HepG2 (cell line): Measurements from ENCODE around the gene SYN1. TPM values are rescaled to one million over a fixed set of nuclear protein-coding genes. Genes with fewer than 3 reads are reported as not detected.

Experiments used
- CREM ChIP-seq, 2 experiments: sonication (generic) in 1 of 2; formaldehyde crosslinking in 1 of 2; IDR thresholded peaks; 2 replicates each; pipeline versions ENCODE4 v1.4.0 to v1.6.1; 2016 to 2020; ENCODE audit warnings: antibody characterized with exemption in 1 of 2, mild to moderate bottlenecking in 1 of 2, missing genetic modification reagents in 1 of 2
- GATA4 ChIP-seq: sonication (generic); IDR thresholded peaks from 2 replicates; pipeline ENCODE4 v1.6.1; 2016; ENCODE audit warnings: antibody characterized with exemption, low read depth, borderline replicate concordance
- GLMP ChIP-seq: sonication (generic); formaldehyde crosslinking; IDR thresholded peaks from 2 replicates; pipeline ENCODE4 v1.9.0; 2021; ENCODE audit warnings: missing genetic modification reagents, mild to moderate bottlenecking, borderline replicate concordance
- HNF4A ChIP-seq: sonication (generic); formaldehyde crosslinking; IDR thresholded peaks from 2 replicates; pipeline ENCODE4 v1.4.0; 2020; ENCODE audit warnings: missing genetic modification reagents
- IKZF5 ChIP-seq: IDR thresholded peaks from 2 replicates; pipeline ENCODE4 v1.6.1; 2018; ENCODE audit warnings: missing genetic modification reagents, mild to moderate bottlenecking, missing compliant biosample characterization
- MZF1 ChIP-seq: sonication (generic); formaldehyde crosslinking; IDR thresholded peaks from 2 replicates; pipeline ENCODE4 v1.8.1; 2023; ENCODE audit warnings: mild to moderate bottlenecking, missing genetic modification reagents, borderline replicate concordance
- NCOR1 ChIP-seq: fragments of 200-600 bp; sonication (generic); IDR thresholded peaks from 2 replicates; pipeline ENCODE4 v1.7.0; 2017; ENCODE audit warnings: antibody characterized with exemption, low read length, borderline replicate concordance
- NONO ChIP-seq, 2 experiments: fragments of 450-650 bp in 1 of 2; sonication (generic) in 1 of 2; formaldehyde crosslinking in 1 of 2; IDR thresholded peaks in 1 of 2; conservative IDR thresholded peaks in 1 of 2; 2 replicates each; pipeline versions ENCODE4 v1.6.1 to v1.8.0; 2017 to 2022; ENCODE audit warnings: mild to moderate bottlenecking in 1 of 2, missing genetic modification reagents in 1 of 2, moderate library complexity in 1 of 2
- PAX8 ChIP-seq: sonication (generic); formaldehyde crosslinking; IDR thresholded peaks from 2 replicates; pipeline ENCODE4 v1.8.0; 2022; ENCODE audit warnings: mild to moderate bottlenecking, missing genetic modification reagents, borderline replicate concordance
- POGZ ChIP-seq: sonication (generic); formaldehyde crosslinking; IDR thresholded peaks from 2 replicates; pipeline ENCODE4 v1.4.0; 2020; ENCODE audit warnings: mild to moderate bottlenecking, missing genetic modification reagents
- TIGD3 ChIP-seq: sonication (generic); formaldehyde crosslinking; IDR thresholded peaks from 2 replicates; pipeline ENCODE4 v1.5.1; 2020; ENCODE audit warnings: mild to moderate bottlenecking, missing genetic modification reagents, borderline replicate concordance
- YEATS2 ChIP-seq: sonication (generic); formaldehyde crosslinking; IDR thresholded peaks from 2 replicates; pipeline ENCODE4 v1.4.0; 2020; ENCODE audit warnings: missing genetic modification reagents, borderline replicate concordance
- ZBTB38 ChIP-seq: sonication (generic); formaldehyde crosslinking; IDR thresholded peaks from 2 replicates; pipeline ENCODE4 v1.5.1; 2020; ENCODE audit warnings: mild to moderate bottlenecking, missing genetic modification reagents
- ZBTB44 ChIP-seq: sonication (generic); formaldehyde crosslinking; IDR thresholded peaks from 2 replicates; pipeline ENCODE4 v1.4.0; 2020; ENCODE audit warnings: missing genetic modification reagents
- ZFP1 ChIP-seq: IDR thresholded peaks from 2 replicates; pipeline ENCODE4 v1.6.1; 2016
- ZFP62 ChIP-seq: sonication (generic); formaldehyde crosslinking; IDR thresholded peaks from 2 replicates; pipeline ENCODE4 v1.4.0; 2020; ENCODE audit warnings: missing genetic modification reagents
- ZNF232 ChIP-seq: sonication (generic); formaldehyde crosslinking; IDR thresholded peaks from 2 replicates; pipeline ENCODE4 v1.4.0; 2020; ENCODE audit warnings: missing genetic modification reagents, borderline replicate concordance
- ZNF530 ChIP-seq: sonication (generic); formaldehyde crosslinking; IDR thresholded peaks from 2 replicates; pipeline ENCODE4 v1.5.0; 2020; ENCODE audit warnings: low read depth, mild to moderate bottlenecking, missing genetic modification reagents
- ZNF639 ChIP-seq: conservative IDR thresholded peaks from 2 replicates; pipeline ENCODE4 v1.6.1; 2018; ENCODE audit warnings: missing genetic modification reagents
- ZNF691 ChIP-seq: sonication (generic); formaldehyde crosslinking; IDR thresholded peaks from 2 replicates; pipeline ENCODE4 v1.4.0; 2020; ENCODE audit warnings: missing genetic modification reagents, low read depth, mild to moderate bottlenecking, borderline replicate concordance
- polyA plus RNA-seq, 8 experiments: library from polyadenylated mRNA; depleted of rRNA in 3 of 8; stranded (reverse) in 7 of 8; unstranded in 1 of 8; fragments of >200 nt; fragmentation: Illumina TruSeq in 4 of 8; extraction: Trizol in 4 of 8; gene quantifications; 2 replicates each; pipeline versions ENCODE4 v1.2.1 to v1.2.3, GENCODE V29; 2011 to 2016; ENCODE audit warnings: low read depth in 4 of 8, missing spikeins in 1 of 8, mixed read lengths in 1 of 8; ENCODE audit not compliant: insufficient read depth in 1 of 8
- total RNA-seq, 5 experiments: library from RNA; depleted of rRNA; stranded (reverse); fragments of >200 nt; fragmentation: Illumina TruSeq; extraction: Trizol; gene quantifications; 2 replicates each; pipeline ENCODE4 v1.2.3, GENCODE V29; 2016; ENCODE audit warnings: low read depth in 1 of 5

SYN1 gene
- total and polyA plus RNA-seq, 2 of the 13 experiments (the other 11 are each of a cell fraction or from before 2014, with no cell fraction given): not detected

- TF ChIP-seq GLMP (no peak), ZBTB38 (peak; percentile 62; the same call in 1 of the 2 replicates), NCOR1 (no peak), PAX8 (CRISPR knock-in tag) (no peak), TIGD3 (no peak), CREM (IDR thresholded peaks at IDR 0.05) (no peak), CREM (CRISPR knock-in tag; IDR thresholded peaks at IDR 0.05) (no peak), MZF1 (CRISPR knock-in tag) (no peak), ZNF639 (CRISPR knock-in tag) (no peak), GATA4 (no peak), ZBTB44 (0 out of 2 replicates have a peak, but pooled peaks have one; percentile 73), ZFP1 (no peak), YEATS2 (peak; percentile 43; the same call in 1 of the 2 replicates), ZNF691 (CRISPR knock-in tag) (no peak), ZNF232 (CRISPR knock-in tag) (0 out of 2 replicates have a peak, but pooled peaks have one; percentile 44), NONO (IDR thresholded peaks at IDR 0.05) (no peak), NONO (CRISPR knock-in tag; conservative IDR thresholded peaks at IDR 0.05) (peak; percentile 42; the same call in 1 of the 2 replicates), IKZF5 (CRISPR knock-in tag) (peak; percentile 36; the same call in 1 of the 2 replicates), ZNF530 (no peak), HNF4A (CRISPR knock-in tag) (no peak), ZFP62 (CRISPR knock-in tag) (no peak), POGZ (CRISPR knock-in tag) (no peak)
Observed at GRCh38 chrX:47619486-47620302, at the start of gene SYN1 (continued).
